H1 (cell line): ENCODE results near the gene RASL10A. TPM values are rescaled to one million over a fixed set of nuclear protein-coding genes. Genes with fewer than 3 reads are reported as not detected.

Source experiments
- CTCF ChIA-PET: fragments of 300-600 bp; sonication (Branson Sonifier 250); formaldehyde crosslinking; loops from one replicate; lab custom pipeline; 2021; ENCODE audit not compliant: partially characterized antibody; lab: Charles Lee
- POLR2A ChIA-PET: fragments of 300-600 bp; sonication (Branson Sonifier 250); formaldehyde crosslinking; loops from one replicate; lab custom pipeline; 2021; ENCODE audit warnings: inconsistent platforms; ENCODE audit not compliant: partially characterized antibody; lab: Charles Lee
- DNase-seq, 2 experiments: peaks; one replicate each; pipeline versions ENCODE4 v3.0.0 to v3.0.0-alpha.2; 2010 to 2022; ENCODE audit warnings: low spot score in 2 of 2, low read depth in 1 of 2, mixed read lengths in 1 of 2
- FAIRE-seq: peaks from 2 replicates; lab custom pipeline; 2011; peaks lifted over from hg19 to GRCh38; lab: Jason Lieb, UNC
- H2AFZ ChIP-seq: 2 replicates; pipeline ENCODE4 v1.8.1; 2012; ENCODE audit warnings: low read length, inconsistent platforms
- H2AK5ac ChIP-seq: 2 replicates; pipeline ENCODE4 v1.6.1; 2013; ENCODE audit warnings: low read depth, low read length
- H2BK120ac ChIP-seq: replicated peaks from 2 replicates; pipeline ENCODE3; 2013; ENCODE audit warnings: low read depth, low read length, inconsistent platforms
- H2BK12ac ChIP-seq: 2 replicates; pipeline ENCODE4 v1.6.1; 2013; ENCODE audit warnings: low read depth, low read length
- H2BK15ac ChIP-seq: 2 replicates; pipeline ENCODE4 v1.6.1; 2013; ENCODE audit warnings: low read length
- H2BK20ac ChIP-seq: 2 replicates; pipeline ENCODE4 v1.6.1; 2013; ENCODE audit warnings: low read length
- H2BK5ac ChIP-seq: 2 replicates; pipeline ENCODE4 v1.6.1; 2013; ENCODE audit warnings: low read depth, low read length
- H3K14ac ChIP-seq: 2 replicates; pipeline ENCODE4 v1.6.1; 2013; ENCODE audit warnings: inconsistent platforms; ENCODE audit not compliant: insufficient read length
- H3K18ac ChIP-seq: 2 replicates; pipeline ENCODE4 v1.6.1; 2013; ENCODE audit warnings: low read length; ENCODE audit errors: extremely low read depth
- H3K23ac ChIP-seq: 2 replicates; pipeline ENCODE4 v1.6.1; 2013; ENCODE audit warnings: inconsistent platforms; ENCODE audit not compliant: insufficient read length
- H3K23me2 ChIP-seq: 2 replicates; pipeline ENCODE4 v1.6.1; 2013; ENCODE audit warnings: low read depth, low read length
- H3K27ac ChIP-seq: 2 replicates; pipeline ENCODE4 v1.6.1; 2011; ENCODE audit warnings: low read depth, low read length, inconsistent platforms
- H3K27me3 ChIP-seq, 4 experiments: replicated peaks in 1 of 4; 1 replicate in 1 of 4; 2 replicates in 3 of 4; pipeline versions ENCODE4 v1.6.1 to v1.8.1; 2011 to 2013; ENCODE audit warnings: low read length in 3 of 4, mild to moderate bottlenecking in 3 of 4, inconsistent platforms in 2 of 4, mixed read lengths in 2 of 4, moderate library complexity in 1 of 4; ENCODE audit not compliant: control insufficient read depth in 3 of 4, insufficient read depth in 3 of 4; ENCODE audit errors: extremely low read depth in 1 of 4
- H3K36me3 ChIP-seq, 4 experiments: 2 replicates each; pipeline versions ENCODE4 v1.6.1 to v1.8.1; 2011 to 2013; ENCODE audit warnings: mild to moderate bottlenecking in 4 of 4, low read length in 3 of 4, moderate library complexity in 2 of 4, control low read depth in 1 of 4, inconsistent platforms in 1 of 4; ENCODE audit not compliant: insufficient read depth in 4 of 4, control insufficient read depth in 2 of 4
- H3K4ac ChIP-seq: replicated peaks from 2 replicates; pipeline ENCODE3; 2013; ENCODE audit warnings: low read length, low read depth, mixed read lengths, inconsistent platforms; ENCODE audit not compliant: insufficient read length
- H3K4me1 ChIP-seq, 4 experiments: replicated peaks in 1 of 4; 1 replicate in 1 of 4; 2 replicates in 3 of 4; pipeline versions ENCODE4 v1.6.1 to v1.8.1; 2011 to 2013; ENCODE audit warnings: low read length in 3 of 4, inconsistent platforms in 2 of 4, mixed read lengths in 1 of 4; ENCODE audit not compliant: insufficient read depth in 4 of 4, control insufficient read depth in 3 of 4
- H3K4me2 ChIP-seq, 2 experiments: 2 replicates each; pipeline versions ENCODE4 v1.6.1 to v1.8.1; 2011 to 2013; ENCODE audit warnings: low read depth in 2 of 2, low read length in 2 of 2, control low read depth in 1 of 2, inconsistent platforms in 1 of 2, mild to moderate bottlenecking in 1 of 2; ENCODE audit not compliant: insufficient read depth in 1 of 2
- H3K4me3 ChIP-seq, 4 experiments: fragments of 200-600, 300-600 bp in 1 of 4; sonication (generic), shearing (Covaris generic), sonication (Bioruptor Twin) in 1 of 4; 2 replicates each; pipeline versions ENCODE4 v1.5.1 to v1.8.1; 2011 to 2016; ENCODE audit warnings: low read length in 4 of 4, low read depth in 3 of 4, control low read depth in 2 of 4, inconsistent platforms in 2 of 4, mild to moderate bottlenecking in 2 of 4, mixed read lengths in 1 of 4, moderate library complexity in 1 of 4; ENCODE audit not compliant: insufficient read depth in 2 of 4; ENCODE audit errors: extremely low read depth in 1 of 4
- H3K56ac ChIP-seq: replicated peaks from 2 replicates; pipeline ENCODE3; 2013; ENCODE audit warnings: low read depth, mild to moderate bottlenecking, mixed read lengths, low read length, inconsistent platforms; ENCODE audit not compliant: insufficient read length
- H3K79me1 ChIP-seq: 2 replicates; pipeline ENCODE4 v1.6.1; 2013; ENCODE audit warnings: low read depth, low read length, control low read depth
- H3K79me2 ChIP-seq, 2 experiments: 2 replicates each; pipeline versions ENCODE4 v1.6.1 to v1.8.1; 2012 to 2013; ENCODE audit warnings: low read length in 2 of 2, mild to moderate bottlenecking in 2 of 2, inconsistent platforms in 1 of 2; ENCODE audit not compliant: insufficient read depth in 2 of 2, control insufficient read depth in 1 of 2
- H3K9ac ChIP-seq, 4 experiments: replicated peaks in 1 of 4; 1 replicate in 1 of 4; 2 replicates in 3 of 4; pipeline versions ENCODE4 v1.6.1 to v1.8.1; 2011 to 2013; ENCODE audit warnings: low read depth in 3 of 4, low read length in 3 of 4, control low read depth in 2 of 4, mild to moderate bottlenecking in 2 of 4, moderate library complexity in 2 of 4, inconsistent platforms in 1 of 4; ENCODE audit errors: extremely low read depth in 1 of 4
- H3K9me3 ChIP-seq, 2 experiments: 2 replicates each; pipeline versions ENCODE4 v1.6.1 to v1.8.1; 2012 to 2013; ENCODE audit warnings: mild to moderate bottlenecking in 2 of 2, moderate library complexity in 2 of 2, control low read depth in 1 of 2, inconsistent platforms in 1 of 2, low read depth in 1 of 2, low read length in 1 of 2, mixed read lengths in 1 of 2; ENCODE audit not compliant: insufficient read depth in 2 of 2
- H4K20me1 ChIP-seq, 2 experiments: replicated peaks in 1 of 2; 2 replicates each; pipeline versions ENCODE3 to v1.8.1; 2011 to 2013; ENCODE audit warnings: inconsistent platforms in 2 of 2, low read length in 2 of 2, mild to moderate bottlenecking in 1 of 2; ENCODE audit not compliant: insufficient read depth in 2 of 2, control insufficient read depth in 1 of 2
- H4K5ac ChIP-seq: 2 replicates; pipeline ENCODE4 v1.6.1; 2013; ENCODE audit warnings: low read length, low read depth, mixed read lengths, inconsistent platforms; ENCODE audit not compliant: insufficient read length
- H4K8ac ChIP-seq: 2 replicates; pipeline ENCODE4 v1.8.0; 2013; ENCODE audit warnings: mild to moderate bottlenecking, moderate library complexity, low read length, inconsistent platforms; ENCODE audit not compliant: insufficient read depth; ENCODE audit errors: extremely low read depth
- H4K91ac ChIP-seq: replicated peaks from 2 replicates; pipeline ENCODE3; 2013; ENCODE audit warnings: low read length, mixed read lengths, inconsistent platforms; ENCODE audit not compliant: insufficient read length
- CBX8 ChIP-seq: fragments of 300-800, 300-1000 bp; sonication (generic); IDR thresholded peaks from 2 replicates; pipeline ENCODE4 v1.7.1; 2016; ENCODE audit warnings: low read depth, low read length, borderline replicate concordance
- POLR2AphosphoS5 ChIP-seq: IDR thresholded peaks from 2 replicates; pipeline ENCODE4 v1.6.1; 2011; ENCODE audit warnings: low read depth, low read length
- WGBS, 2 experiments: shearing (Covaris generic) in 1 of 2; methylation state at CpG; one replicate each; pipeline versions ENCODE4 v1.1.6 to v1.1.7; 2013 to 2015; ENCODE audit warnings: low lambda C conversion rate in 2 of 2, mixed read lengths in 2 of 2, inconsistent platforms in 1 of 2, low coverage in 1 of 2, missing lambda C conversion rate in 1 of 2; ENCODE audit not compliant: insufficient replicate concordance in 2 of 2, insufficient coverage in 1 of 2, insufficient read length in 1 of 2; ENCODE audit errors: extremely low coverage in 1 of 2, missing lambda C conversion rate in 1 of 2; 5-methylcytosine and 5-hydroxymethylcytosine counted together
- polyA plus RNA-seq, 7 experiments: library from polyadenylated mRNA; depleted of rRNA in 3 of 7; stranded (reverse) in 5 of 7; unstranded in 2 of 7; fragments of >200 nt in 5 of 7; fragments of 200-250 nt in 2 of 7; gene quantifications; 1 replicate in 5 of 7; 2 replicates in 1 of 7; 4 replicates in 1 of 7; pipeline versions ENCODE4 v1.2.1 to v1.2.3, GENCODE V29; 2011 to 2013; ENCODE audit warnings: missing spikeins in 2 of 7, mixed read lengths in 2 of 7
- total RNA-seq: library from RNA; stranded (reverse); fragmentation: NEBNext Ultra II Directional; extraction: Animal tissue kit (Norgen Biotek cat#: 25700); gene quantifications from 2 replicates; pipeline ENCODE4 v1.2.1, GENCODE V29; 2021

Gene RASL10A
- total and polyA plus RNA-seq, 2 of the 8 experiments (the other 6 are each of a cell fraction or from before 2014, with no cell fraction given), result 1.1 to 1.5 TPM

GRCh38 chr22:29291215-29291614, 24.3 kb downstream of the RASL10A start:
- Histone ChIP-seq H3K27me3 (no peaks in the 10 kb centered on the region), H3K4me1 (no peaks in the 10 kb centered on the region), H2BK5ac (no peak overlapping the region), H2BK15ac (no peak overlapping the region), H4K5ac (no peak overlapping the region), H2AFZ (no peak overlapping the region), H3K23ac (no peak overlapping the region), H3K23me2 (no peaks in the 10 kb centered on the region), H3K36me3 (peaks cover 41 to 97% (median 76%) of the 10 kb centered on the region in 4 experiments), H3K79me2 (peaks cover 2 to 44% of the 10 kb centered on the region in 2 experiments; a peak in 2 of 4 replicates), H3K27ac (no peak overlapping the region), H2AK5ac (no peak overlapping the region), H3K9me3 (no peaks in the 10 kb centered on the region), H3K56ac (no peak overlapping the region), H3K18ac (no peak overlapping the region), H2BK120ac (no peak overlapping the region), H4K8ac (no peak overlapping the region; the same call in 1 of the 2 replicates), H3K4me3 (no peak overlapping the region), H2BK12ac (no peak overlapping the region), H3K79me1 (peaks cover 2% of the 10 kb centered on the region; the same call in 1 of the 2 replicates), H3K14ac (no peak overlapping the region), H2BK20ac (no peak overlapping the region), H4K91ac (no peak overlapping the region), H3K9ac (no peak overlapping the region), H3K4me2 (no peak overlapping the region), H3K4ac (no peak overlapping the region), H4K20me1 (peaks cover 12 to 18% of the 10 kb centered on the region in 2 experiments)
- DNase-seq (no peak), FAIRE-seq (no peak)
- WGBS, 2 experiments, result 92% methylated on average over 7 of the region's 7 CpGs; no CpG with 5 or more reads in 1 of the 2 experiments
- ChIA-PET POLR2A (interaction anchor here (1.1 to 20.1 kb wide), 3 partner anchors 12 to 23 kb away, joined by 5 to 436 read pairs (median 66); partner anchors contain the start of genes EWSR1, GAS2L1 and RHBDD3), CTCF (no interaction called here)
- TF ChIP-seq POLR2AphosphoS5, result peak; percentile 58
- TF ChIP-seq CBX8, result no peak
